Ovary (tissue), 3 donors: ENCODE results near the gene MAP7D1.

ENCODE experiments used
- POLR2A ChIP-seq: fragments of 450-650 bp; IDR thresholded peaks from one replicate; pipeline ENCODE4 v1.6.1; 2017; ENCODE audit warnings: antibody characterized with exemption, mild to moderate bottlenecking, moderate library complexity
- TF ChIP-seq, protein P1 (sequence below), 3 donors: fragments of 450-650 bp in 2 of 3; fragments of 200-600 bp in 1 of 3; IDR thresholded peaks; one replicate each; pipeline versions ENCODE4 v1.5.1 to v1.8.0; 2016 to 2022; ENCODE audit warnings: antibody characterized with exemption in 3 of 3, mild to moderate bottlenecking in 1 of 3
- donor health status: DM: no; HTN: no; CAD: no.

DNA sequence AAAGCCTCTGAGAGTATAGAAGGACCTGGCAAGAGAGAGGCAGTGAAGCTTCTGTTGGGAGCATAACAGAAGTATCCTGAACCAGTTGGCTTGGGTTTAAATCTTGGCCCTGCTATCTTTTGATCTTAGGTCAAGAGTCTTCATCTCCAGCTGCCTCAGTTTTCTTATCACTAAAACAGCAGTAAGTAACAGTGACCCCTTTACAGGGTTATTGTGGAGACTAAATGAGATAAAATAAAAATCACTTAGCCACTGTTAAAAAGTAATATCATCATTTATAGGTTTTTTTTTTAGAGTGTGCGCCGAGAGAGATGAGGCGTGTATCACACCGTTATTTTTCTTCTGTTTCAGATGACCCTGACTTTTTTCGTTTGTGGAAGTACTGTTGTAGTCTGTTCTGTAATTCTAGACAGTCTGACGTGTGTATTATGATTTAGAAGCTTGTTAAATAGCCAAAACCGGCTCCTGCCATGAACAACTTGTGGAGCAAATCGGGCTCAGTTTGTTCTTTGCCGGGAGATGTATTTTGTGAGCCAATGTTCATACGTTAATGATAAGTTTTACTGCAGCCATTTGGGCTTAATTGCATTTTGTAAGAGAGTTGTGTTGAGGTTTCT is 69.4 kb downstream of the MAP7D1 start:
- TF ChIP-seq, protein P1, sequence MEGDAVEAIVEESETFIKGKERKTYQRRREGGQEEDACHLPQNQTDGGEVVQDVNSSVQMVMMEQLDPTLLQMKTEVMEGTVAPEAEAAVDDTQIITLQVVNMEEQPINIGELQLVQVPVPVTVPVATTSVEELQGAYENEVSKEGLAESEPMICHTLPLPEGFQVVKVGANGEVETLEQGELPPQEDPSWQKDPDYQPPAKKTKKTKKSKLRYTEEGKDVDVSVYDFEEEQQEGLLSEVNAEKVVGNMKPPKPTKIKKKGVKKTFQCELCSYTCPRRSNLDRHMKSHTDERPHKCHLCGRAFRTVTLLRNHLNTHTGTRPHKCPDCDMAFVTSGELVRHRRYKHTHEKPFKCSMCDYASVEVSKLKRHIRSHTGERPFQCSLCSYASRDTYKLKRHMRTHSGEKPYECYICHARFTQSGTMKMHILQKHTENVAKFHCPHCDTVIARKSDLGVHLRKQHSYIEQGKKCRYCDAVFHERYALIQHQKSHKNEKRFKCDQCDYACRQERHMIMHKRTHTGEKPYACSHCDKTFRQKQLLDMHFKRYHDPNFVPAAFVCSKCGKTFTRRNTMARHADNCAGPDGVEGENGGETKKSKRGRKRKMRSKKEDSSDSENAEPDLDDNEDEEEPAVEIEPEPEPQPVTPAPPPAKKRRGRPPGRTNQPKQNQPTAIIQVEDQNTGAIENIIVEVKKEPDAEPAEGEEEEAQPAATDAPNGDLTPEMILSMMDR (IDR thresholded peaks at IDR 0.05), result no peak
- no peak for TF ChIP-seq POLR2A
